ENCODE measurements around the gene ARRB1. TPM values are rescaled to one million over a fixed set of nuclear protein-coding genes. Genes with fewer than 3 reads are reported as not detected.

The ARRB1 gene
- polyA plus RNA-seq, 4 donors: 20.0 to 41.5 (median 31.1) TPM

GRCh38 chr11:75238595-75239440, 112.6 kb downstream of the ARRB1 start:
- H3K27ac ChIP-seq (ENCODE audit: low read depth in 1 of 3, low read length in 2 of 3): no peak overlapping the region
- no peak for DNase-seq
- WGBS, 3 donors: 69 to 81% (median 80%) methylated on average over 9 of the region's 9 CpGs

GRCh38 chr11:75237050-75237449, 114.4 kb downstream of the ARRB1 start:
- FAIRE-seq: no peak

More at GRCh38 chr11:75238595-75239440, 112.6 kb downstream of the ARRB1 start:
- no peak for FAIRE-seq
- Histone ChIP-seq H3K27me3 (ENCODE audit: control insufficient read depth in 3 of 3, insufficient read depth in 3 of 3, low read length in 3 of 3) (peaks cover 4 to 62% (median 8%) of the 10 kb centered on the region in 3 donors), H3K9me3 (ENCODE audit: control insufficient read depth in 2 of 2, insufficient read depth in 1 of 2, low read depth in 1 of 2, low read length in 1 of 2) (no peaks in the 10 kb centered on the region), H3K36me3 (ENCODE audit: control insufficient read depth in 3 of 3, insufficient read depth in 2 of 3, low read depth in 1 of 3, low read length in 3 of 3) (no peaks in the 10 kb centered on the region), H3K4me1 (ENCODE audit: control insufficient read depth in 3 of 3, insufficient read depth in 2 of 3, low read depth in 1 of 3, low read length in 2 of 3) (peaks cover 0 to 6% (median 0%) of the 10 kb centered on the region in 3 donors), H3K4me3 (ENCODE audit: low read depth in 1 of 3, low read length in 3 of 3) (no peak overlapping the region)

GRCh38 chr11:75236062-75236461, 115.4 kb downstream of the ARRB1 start:
- Histone ChIP-seq H3K4me1 (ENCODE audit: control insufficient read depth in 3 of 3, insufficient read depth in 2 of 3, low read depth in 1 of 3, low read length in 2 of 3) (peaks cover 0 to 3% (median 0%) of the 10 kb centered on the region in 3 donors), H3K36me3 (ENCODE audit: control insufficient read depth in 3 of 3, insufficient read depth in 2 of 3, low read depth in 1 of 3, low read length in 3 of 3) (no peaks in the 10 kb centered on the region)
- DNase-seq: no peak

More at GRCh38 chr11:75237050-75237449, 114.4 kb downstream of the ARRB1 start:
- Histone ChIP-seq H3K36me3 (ENCODE audit: control insufficient read depth in 3 of 3, insufficient read depth in 2 of 3, low read depth in 1 of 3, low read length in 3 of 3) (no peaks in the 10 kb centered on the region), H3K4me1 (ENCODE audit: control insufficient read depth in 3 of 3, insufficient read depth in 2 of 3, low read depth in 1 of 3, low read length in 2 of 3) (peaks cover 0 to 3% (median 0%) of the 10 kb centered on the region in 3 donors), H3K27ac (ENCODE audit: low read depth in 1 of 3, low read length in 2 of 3) (no peak overlapping the region), H3K9me3 (ENCODE audit: control insufficient read depth in 2 of 2, insufficient read depth in 1 of 2, low read depth in 1 of 2, low read length in 1 of 2) (no peaks in the 10 kb centered on the region), H3K27me3 (ENCODE audit: control insufficient read depth in 3 of 3, insufficient read depth in 3 of 3, low read length in 3 of 3) (peaks cover 4 to 45% (median 6%) of the 10 kb centered on the region in 3 donors), H3K4me3 (ENCODE audit: low read depth in 1 of 3, low read length in 3 of 3) (no peak overlapping the region)
- no peak for DNase-seq
- 72 to 77% (median 76%) methylated on average over 8 of the region's 8 CpGs for WGBS, 3 donors

GRCh38 chr11:75233754-75234172, 117.7 kb downstream of the ARRB1 start:
- FAIRE-seq: no peak
- WGBS, 3 donors: 46 to 54% (median 46%) methylated on average over 3 of the region's 3 CpGs
- no peak overlapping the region for H3K4me3 ChIP-seq (ENCODE audit: low read depth in 1 of 3, low read length in 3 of 3)
- no peaks in the 10 kb centered on the region for H3K4me1 ChIP-seq (ENCODE audit: control insufficient read depth in 3 of 3, insufficient read depth in 2 of 3, low read depth in 1 of 3, low read length in 2 of 3)
- H3K27ac ChIP-seq (ENCODE audit: low read depth in 1 of 3, low read length in 2 of 3): no peak overlapping the region
- peak; percentile 15 to 63 for DNase-seq
- no peaks in the 10 kb centered on the region for H3K9me3 ChIP-seq (ENCODE audit: control insufficient read depth in 2 of 2, insufficient read depth in 1 of 2, low read depth in 1 of 2, low read length in 1 of 2)
- H3K36me3 ChIP-seq (ENCODE audit: control insufficient read depth in 3 of 3, insufficient read depth in 2 of 3, low read depth in 1 of 3, low read length in 3 of 3): no peaks in the 10 kb centered on the region
- peaks cover 0 to 25% (median 2%) of the 10 kb centered on the region in 3 donors for H3K27me3 ChIP-seq (ENCODE audit: control insufficient read depth in 3 of 3, insufficient read depth in 3 of 3, low read length in 3 of 3)

More at GRCh38 chr11:75236062-75236461, 115.4 kb downstream of the ARRB1 start:
- H3K27ac ChIP-seq (ENCODE audit: low read depth in 1 of 3, low read length in 2 of 3): no peak overlapping the region
- FAIRE-seq: no peak
- no peaks in the 10 kb centered on the region for H3K9me3 ChIP-seq (ENCODE audit: control insufficient read depth in 2 of 2, insufficient read depth in 1 of 2, low read depth in 1 of 2, low read length in 1 of 2)
- no peak overlapping the region for H3K4me3 ChIP-seq (ENCODE audit: low read depth in 1 of 3, low read length in 3 of 3)
- 48 to 66% (median 59%) methylated on average over 7 to 8 of the region's 8 CpGs for WGBS, 3 donors
- H3K27me3 ChIP-seq (ENCODE audit: control insufficient read depth in 3 of 3, insufficient read depth in 3 of 3, low read length in 3 of 3): peaks cover 4 to 42% (median 6%) of the 10 kb centered on the region in 3 donors

GRCh38 chr11:75230621-75231020, 120.8 kb downstream of the ARRB1 start:
- Histone ChIP-seq H3K9me3 (ENCODE audit: control insufficient read depth in 2 of 2, insufficient read depth in 1 of 2, low read depth in 1 of 2, low read length in 1 of 2) (no peaks in the 10 kb centered on the region), H3K4me3 (ENCODE audit: low read depth in 1 of 3, low read length in 3 of 3) (no peak overlapping the region), H3K4me1 (ENCODE audit: control insufficient read depth in 3 of 3, insufficient read depth in 2 of 3, low read depth in 1 of 3, low read length in 2 of 3) (no peaks in the 10 kb centered on the region), H3K36me3 (ENCODE audit: control insufficient read depth in 3 of 3, insufficient read depth in 2 of 3, low read depth in 1 of 3, low read length in 3 of 3) (no peaks in the 10 kb centered on the region), H3K27me3 (ENCODE audit: control insufficient read depth in 3 of 3, insufficient read depth in 3 of 3, low read length in 3 of 3) (peaks cover 0 to 7% (median 1%) of the 10 kb centered on the region in 3 donors), H3K27ac (ENCODE audit: low read depth in 1 of 3, low read length in 2 of 3) (no peak overlapping the region)
- WGBS, 3 donors: 75 to 88% (median 76%) methylated on average over 2 of the region's 2 CpGs
- FAIRE-seq (no peak), DNase-seq (no peak)

DNA sequence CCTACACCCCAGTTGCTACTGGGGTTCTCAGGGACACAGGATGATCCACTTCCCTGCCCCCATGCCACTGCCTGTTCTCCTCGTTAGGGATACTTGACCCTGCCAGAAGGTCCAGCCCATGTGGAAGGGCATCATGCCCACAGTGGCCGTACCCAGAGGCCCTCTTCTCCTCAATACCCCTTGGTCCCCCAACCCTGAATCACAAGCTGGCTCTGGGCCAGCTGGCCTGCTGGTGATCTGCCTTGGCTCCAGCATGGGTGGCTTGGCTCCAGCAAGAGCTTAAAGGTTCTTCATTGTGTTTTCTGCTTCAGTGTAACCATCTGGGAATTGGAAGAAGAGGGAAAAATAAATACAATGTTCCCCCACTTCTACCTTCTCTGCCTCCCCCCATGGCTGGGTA, 122.0 kb downstream of the ARRB1 start:
- Histone ChIP-seq H3K4me3 (ENCODE audit: low read depth in 1 of 3, low read length in 3 of 3) (no peak overlapping the region), H3K4me1 (ENCODE audit: control insufficient read depth in 3 of 3, insufficient read depth in 2 of 3, low read depth in 1 of 3, low read length in 2 of 3) (no peaks in the 10 kb centered on the region), H3K27me3 (ENCODE audit: control insufficient read depth in 3 of 3, insufficient read depth in 3 of 3, low read length in 3 of 3) (peaks cover 0 to 3% (median 0%) of the 10 kb centered on the region in 3 donors), H3K9me3 (ENCODE audit: control insufficient read depth in 2 of 2, insufficient read depth in 1 of 2, low read depth in 1 of 2, low read length in 1 of 2) (no peaks in the 10 kb centered on the region), H3K27ac (ENCODE audit: low read depth in 1 of 3, low read length in 2 of 3) (no peak overlapping the region), H3K36me3 (ENCODE audit: control insufficient read depth in 3 of 3, insufficient read depth in 2 of 3, low read depth in 1 of 3, low read length in 3 of 3) (no peaks in the 10 kb centered on the region)
- FAIRE-seq: no peak
- WGBS, 3 donors: 58 to 79% (median 70%) methylated on average over 2 of the region's 2 CpGs
- no peak for DNase-seq

DNA sequence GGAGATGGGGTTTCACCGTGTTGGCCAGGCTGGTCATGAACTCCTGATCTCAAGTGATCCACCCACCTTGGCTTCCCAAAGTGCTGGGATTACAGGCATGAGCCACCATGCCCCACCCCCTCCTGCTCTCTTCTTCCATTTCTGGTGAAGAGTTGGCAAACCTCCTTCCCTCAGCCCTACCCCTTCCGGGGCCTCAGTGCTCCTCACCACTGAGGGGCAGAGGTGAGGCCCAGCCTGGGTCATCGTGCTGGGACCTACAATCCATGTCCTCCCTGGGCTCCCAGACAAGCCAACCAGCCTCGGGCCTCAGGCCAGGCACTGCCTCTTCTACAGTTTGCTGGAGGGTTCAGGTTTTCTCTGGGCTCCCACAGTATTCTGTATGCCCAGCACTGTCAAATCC, 125.7 kb downstream of the ARRB1 start:
- Histone ChIP-seq H3K36me3 (ENCODE audit: control insufficient read depth in 3 of 3, insufficient read depth in 2 of 3, low read depth in 1 of 3, low read length in 3 of 3) (no peaks in the 10 kb centered on the region), H3K27me3 (ENCODE audit: control insufficient read depth in 3 of 3, insufficient read depth in 3 of 3, low read length in 3 of 3) (peaks cover 0 to 3% (median 0%) of the 10 kb centered on the region in 3 donors), H3K4me1 (ENCODE audit: control insufficient read depth in 3 of 3, insufficient read depth in 2 of 3, low read depth in 1 of 3, low read length in 2 of 3) (no peaks in the 10 kb centered on the region), H3K27ac (ENCODE audit: low read depth in 1 of 3, low read length in 2 of 3) (no peak overlapping the region), H3K4me3 (ENCODE audit: low read depth in 1 of 3, low read length in 3 of 3) (no peak overlapping the region), H3K9me3 (ENCODE audit: control insufficient read depth in 2 of 2, insufficient read depth in 1 of 2, low read depth in 1 of 2, low read length in 1 of 2) (no peaks in the 10 kb centered on the region)
- FAIRE-seq (no peak), DNase-seq (no peak)
- WGBS, 3 donors: 44 to 63% (median 58%) methylated on average over 4 of the region's 4 CpGs

DNA sequence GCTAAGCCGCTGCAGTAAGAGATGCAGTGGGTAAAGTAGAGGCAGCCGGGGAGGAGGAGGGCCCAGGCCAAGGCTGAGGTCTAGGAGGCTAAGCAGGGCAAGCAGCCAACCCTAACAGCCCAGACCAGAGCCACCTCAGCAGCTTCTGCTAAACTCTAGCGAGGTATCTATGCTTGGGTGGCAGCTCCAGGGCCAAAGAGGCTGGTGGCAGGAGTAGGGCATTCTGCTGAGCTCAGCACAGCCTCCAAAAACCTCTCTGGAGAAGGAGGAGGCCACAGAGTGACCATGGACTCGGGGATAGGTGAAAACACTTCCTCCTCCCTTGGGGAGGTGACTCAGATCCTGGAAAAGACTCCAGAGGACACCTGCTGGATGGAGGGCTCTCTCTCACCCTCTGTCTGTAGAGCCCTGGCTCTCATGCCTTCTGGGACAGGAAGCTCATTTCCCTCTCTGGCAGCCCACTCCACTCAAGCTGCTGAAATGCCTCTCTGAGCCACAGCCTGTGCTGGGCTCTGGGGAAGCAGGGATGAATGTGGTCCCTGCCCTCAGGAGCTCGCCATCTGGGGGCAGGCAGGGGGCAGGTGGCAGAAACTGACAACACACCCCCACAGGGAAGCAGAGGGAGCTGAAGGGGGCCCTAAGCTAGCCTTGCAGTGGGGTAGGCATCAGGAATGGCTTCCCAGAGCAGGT, 127.4 kb downstream of the ARRB1 start:
- no peaks in the 10 kb centered on the region for H3K27me3 ChIP-seq (ENCODE audit: control insufficient read depth in 3 of 3, insufficient read depth in 3 of 3, low read length in 3 of 3)
- H3K9me3 ChIP-seq (ENCODE audit: control insufficient read depth in 2 of 2, insufficient read depth in 1 of 2, low read depth in 1 of 2, low read length in 1 of 2): no peaks in the 10 kb centered on the region
- H3K4me3 ChIP-seq (ENCODE audit: low read depth in 1 of 3, low read length in 3 of 3): no peak overlapping the region
- H3K4me1 ChIP-seq (ENCODE audit: control insufficient read depth in 3 of 3, insufficient read depth in 2 of 3, low read depth in 1 of 3, low read length in 2 of 3): no peaks in the 10 kb centered on the region
- H3K27ac ChIP-seq (ENCODE audit: low read depth in 1 of 3, low read length in 2 of 3): no peak overlapping the region
- WGBS, 3 donors: 42 to 46% (median 44%) methylated on average over 5 of the region's 5 CpGs
- no peak for FAIRE-seq
- H3K36me3 ChIP-seq (ENCODE audit: control insufficient read depth in 3 of 3, insufficient read depth in 2 of 3, low read depth in 1 of 3, low read length in 3 of 3): no peaks in the 10 kb centered on the region
- peak in 1 of 2 donors; percentile 23 for DNase-seq
